OCI-LY1 (cell line): ENCODE results near the gene F7.

ENCODE experiments used
- H2AFZ ChIP-seq: fragments of 200-600 bp; sonication (generic), shearing (Covaris generic); 2 replicates; pipeline ENCODE4 v1.6.0; 2014; ENCODE audit warnings: antibody characterized with exemption, mild to moderate bottlenecking, low read length
- H3F3A ChIP-seq: fragments of 200-600 bp; sonication (generic), shearing (Covaris generic); 2 replicates; pipeline ENCODE4 v1.6.0; 2014; ENCODE audit warnings: mild to moderate bottlenecking, antibody characterized with exemption, low read length, moderate library complexity; ENCODE audit not compliant: insufficient read depth
- H3K27ac ChIP-seq: fragments of 200-600 bp; sonication (generic); 2 replicates; pipeline ENCODE4 v1.5.1; 2014; ENCODE audit warnings: low read length, mixed run types, mild to moderate bottlenecking, low read depth; ENCODE audit not compliant: poor library complexity, severe bottlenecking
- H3K27me3 ChIP-seq: fragments of 200-600 bp; sonication (generic); 2 replicates; pipeline ENCODE4 v1.6.0; 2014; ENCODE audit warnings: antibody characterized with exemption, mild to moderate bottlenecking, low read length, moderate library complexity; ENCODE audit not compliant: insufficient read depth
- H3K36me3 ChIP-seq: fragments of 200-600 bp; sonication (generic); 2 replicates; pipeline ENCODE4 v1.6.1; 2014; ENCODE audit warnings: mild to moderate bottlenecking, antibody characterized with exemption, low read length, moderate library complexity, mixed read lengths; ENCODE audit not compliant: insufficient read depth
- H3K4me1 ChIP-seq: fragments of 200-600 bp; sonication (generic); 2 replicates; pipeline ENCODE4 v1.5.1; 2014; ENCODE audit warnings: mild to moderate bottlenecking, low read length, moderate library complexity; ENCODE audit not compliant: insufficient read depth, severe bottlenecking
- H3K4me2 ChIP-seq: fragments of 200-600 bp; sonication (generic), shearing (Covaris generic); 2 replicates; pipeline ENCODE4 v1.6.1; 2014; ENCODE audit warnings: low read length
- H3K4me3 ChIP-seq: fragments of 200-600 bp; sonication (generic); 2 replicates; pipeline ENCODE4 v1.5.1; 2014; ENCODE audit warnings: low read length, low read depth, mild to moderate bottlenecking, mixed read lengths; ENCODE audit not compliant: poor library complexity, severe bottlenecking
- H3K79me2 ChIP-seq: fragments of 200-600 bp; shearing (Covaris generic); 2 replicates; pipeline ENCODE4 v1.6.1; 2016; ENCODE audit warnings: mixed run types, low read length, mixed read lengths; ENCODE audit not compliant: insufficient read depth
- H3K9ac ChIP-seq: fragments of 200-600 bp; sonication (generic), shearing (Covaris generic); 2 replicates; pipeline ENCODE4 v1.6.1; 2014; ENCODE audit warnings: mild to moderate bottlenecking, low read length, mixed read lengths
- H3K9me2 ChIP-seq: fragments of 200-600 bp; sonication (generic), shearing (Covaris generic); 2 replicates; pipeline ENCODE4 v1.6.1; 2014; ENCODE audit warnings: low read depth, mild to moderate bottlenecking, low read length, mixed read lengths
- H3K9me3 ChIP-seq: fragments of 200-600 bp; shearing (Covaris generic); 2 replicates; pipeline ENCODE4 v1.6.1; 2014; ENCODE audit warnings: low read length, mixed read lengths
- H4K20me1 ChIP-seq: fragments of 200-600 bp; sonication (generic), shearing (Covaris generic); 2 replicates; pipeline ENCODE4 v1.6.0; 2016; ENCODE audit warnings: mild to moderate bottlenecking, low read length; ENCODE audit not compliant: insufficient read depth
- EZH2 ChIP-seq: fragments of 200-600 bp; sonication (generic), shearing (Covaris generic); IDR thresholded peaks from 2 replicates; pipeline ENCODE4 v1.8.0; 2017; ENCODE audit warnings: borderline replicate concordance, mixed run types, mild to moderate bottlenecking, antibody characterized with exemption, low read length, moderate library complexity, mixed read lengths
- TF ChIP-seq, protein P1 (sequence below): fragments of 200-600 bp; sonication (generic), shearing (Covaris generic); IDR thresholded peaks from 2 replicates; pipeline ENCODE4 v1.5.1; 2017; ENCODE audit warnings: mild to moderate bottlenecking, antibody characterized with exemption, low read length, moderate library complexity, mixed read lengths

The F7 gene

DNA sequence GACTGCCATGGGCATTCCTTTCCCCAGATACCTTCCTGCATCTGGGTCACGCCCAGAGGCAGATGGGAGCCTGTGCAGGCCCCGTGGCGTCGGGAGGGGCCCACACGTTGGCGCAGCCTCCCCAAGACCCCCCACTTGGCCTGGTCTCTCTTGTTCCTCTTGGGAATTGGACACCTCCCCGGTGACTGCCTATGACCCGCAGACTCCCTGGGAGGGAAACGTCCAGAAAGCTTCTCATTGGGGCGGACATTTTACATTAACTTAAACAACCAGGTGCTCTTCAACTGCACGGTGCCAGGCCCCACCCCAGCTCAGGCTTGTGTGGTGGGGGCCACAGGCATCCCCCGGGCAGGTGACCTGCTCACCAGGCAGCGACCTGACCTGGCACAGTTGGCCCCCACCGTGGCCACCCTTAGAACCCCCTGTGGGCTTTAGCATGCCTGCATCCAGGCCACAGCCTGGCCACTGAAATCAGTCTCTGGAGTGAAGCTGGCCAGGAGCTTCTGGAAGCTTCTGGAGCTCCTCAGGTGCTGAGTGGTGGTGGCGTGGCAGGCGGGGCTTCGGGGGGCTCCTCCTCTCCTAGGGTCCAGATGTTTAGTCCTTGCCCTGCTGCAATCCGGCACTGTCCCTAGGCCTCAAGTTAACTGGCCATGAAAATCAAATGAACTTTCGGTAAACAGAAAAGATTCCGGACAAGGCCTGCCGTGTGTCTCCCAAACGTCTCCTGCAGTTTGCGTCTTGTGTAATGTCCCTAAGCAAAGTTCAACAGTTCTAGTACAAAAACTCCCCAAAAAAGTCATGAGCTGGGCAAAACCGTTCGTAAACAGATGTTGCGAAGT, 44.3 kb downstream of the F7 start:
- H4K20me1 ChIP-seq = no peaks in the 10 kb centered on the region
- no peaks in the 10 kb centered on the region for H3K79me2 ChIP-seq
- peaks cover 17% of the 10 kb centered on the region for H3K4me1 ChIP-seq
- no peak overlapping the region for H3K4me3 ChIP-seq
- peaks cover 37% of the 10 kb centered on the region; the same call in 1 of the 2 replicates for H3K27me3 ChIP-seq
- H3K36me3 ChIP-seq = no peaks in the 10 kb centered on the region; the same call in 1 of the 2 replicates
- H3K9me2 ChIP-seq = no peaks in the 10 kb centered on the region
- TF ChIP-seq, protein P1, sequence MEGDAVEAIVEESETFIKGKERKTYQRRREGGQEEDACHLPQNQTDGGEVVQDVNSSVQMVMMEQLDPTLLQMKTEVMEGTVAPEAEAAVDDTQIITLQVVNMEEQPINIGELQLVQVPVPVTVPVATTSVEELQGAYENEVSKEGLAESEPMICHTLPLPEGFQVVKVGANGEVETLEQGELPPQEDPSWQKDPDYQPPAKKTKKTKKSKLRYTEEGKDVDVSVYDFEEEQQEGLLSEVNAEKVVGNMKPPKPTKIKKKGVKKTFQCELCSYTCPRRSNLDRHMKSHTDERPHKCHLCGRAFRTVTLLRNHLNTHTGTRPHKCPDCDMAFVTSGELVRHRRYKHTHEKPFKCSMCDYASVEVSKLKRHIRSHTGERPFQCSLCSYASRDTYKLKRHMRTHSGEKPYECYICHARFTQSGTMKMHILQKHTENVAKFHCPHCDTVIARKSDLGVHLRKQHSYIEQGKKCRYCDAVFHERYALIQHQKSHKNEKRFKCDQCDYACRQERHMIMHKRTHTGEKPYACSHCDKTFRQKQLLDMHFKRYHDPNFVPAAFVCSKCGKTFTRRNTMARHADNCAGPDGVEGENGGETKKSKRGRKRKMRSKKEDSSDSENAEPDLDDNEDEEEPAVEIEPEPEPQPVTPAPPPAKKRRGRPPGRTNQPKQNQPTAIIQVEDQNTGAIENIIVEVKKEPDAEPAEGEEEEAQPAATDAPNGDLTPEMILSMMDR = no peak
- no peak for TF ChIP-seq EZH2
- H3K9me3 ChIP-seq = peaks cover 8% of the 10 kb centered on the region; the same call in 1 of the 2 replicates
- no peak overlapping the region for H3K4me2 ChIP-seq
- H2AFZ ChIP-seq = no peak overlapping the region
- no peak overlapping the region for H3K27ac ChIP-seq
- no peak overlapping the region for H3K9ac ChIP-seq
- H3F3A ChIP-seq = no peaks in the 10 kb centered on the region

DNA sequence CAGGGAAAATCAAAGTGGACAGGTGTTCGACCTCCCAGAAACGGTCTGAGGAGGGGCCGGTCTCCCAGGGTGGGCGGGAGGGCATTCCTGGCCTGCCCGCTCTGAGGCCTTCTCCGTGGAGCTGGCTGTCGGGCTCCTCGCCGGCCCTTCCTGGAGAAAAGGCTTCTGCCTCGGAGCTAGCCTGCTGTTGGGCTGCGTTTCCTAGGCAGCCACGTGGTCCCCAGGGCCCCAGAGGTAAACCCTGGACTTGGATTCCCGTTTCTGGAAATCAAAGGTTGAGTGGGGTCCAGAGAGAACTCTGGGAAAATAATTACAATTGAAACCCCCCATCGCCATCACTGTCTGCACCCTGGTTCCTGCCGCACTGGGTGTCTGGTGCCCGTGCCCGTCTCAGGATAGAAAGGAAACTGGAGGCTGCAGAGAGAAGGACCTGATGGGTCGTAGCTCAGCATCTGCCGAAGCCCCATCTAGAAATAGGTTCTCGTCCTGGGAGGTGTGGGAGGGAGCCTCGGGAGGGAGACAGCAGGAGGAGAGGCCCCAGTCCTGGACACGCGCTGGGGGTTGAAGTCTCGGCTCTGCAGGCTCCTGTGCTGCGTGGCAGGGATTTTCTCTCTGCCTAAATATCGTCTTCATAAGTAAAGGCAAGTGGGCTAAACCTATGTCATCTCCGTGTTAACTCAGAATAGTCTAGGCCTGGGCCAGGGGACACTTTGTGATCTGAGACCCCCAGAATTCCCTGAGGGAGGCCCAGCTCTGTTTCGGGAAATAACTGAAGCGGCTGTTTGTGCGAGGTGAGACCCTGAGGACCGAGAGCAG, 45.2 kb downstream of the F7 start:
- no peaks in the 10 kb centered on the region for H3K9me2 ChIP-seq
- H4K20me1 ChIP-seq = no peaks in the 10 kb centered on the region
- H3K4me2 ChIP-seq = no peak overlapping the region
- TF ChIP-seq EZH2 = no peak
- TF ChIP-seq, protein P1 = no peak
- H3K27me3 ChIP-seq = peaks cover 35% of the 10 kb centered on the region; the same call in 1 of the 2 replicates
- peaks cover 5% of the 10 kb centered on the region; the same call in 1 of the 2 replicates for H3K9me3 ChIP-seq
- H3K79me2 ChIP-seq = no peaks in the 10 kb centered on the region
- no peak overlapping the region for H2AFZ ChIP-seq
- H3K36me3 ChIP-seq = no peaks in the 10 kb centered on the region; the same call in 1 of the 2 replicates
- H3K9ac ChIP-seq = no peak overlapping the region
- H3K27ac ChIP-seq = no peak overlapping the region
- no peak overlapping the region for H3K4me3 ChIP-seq
- H3F3A ChIP-seq = no peaks in the 10 kb centered on the region
- H3K4me1 ChIP-seq = peaks cover 17% of the 10 kb centered on the region

DNA sequence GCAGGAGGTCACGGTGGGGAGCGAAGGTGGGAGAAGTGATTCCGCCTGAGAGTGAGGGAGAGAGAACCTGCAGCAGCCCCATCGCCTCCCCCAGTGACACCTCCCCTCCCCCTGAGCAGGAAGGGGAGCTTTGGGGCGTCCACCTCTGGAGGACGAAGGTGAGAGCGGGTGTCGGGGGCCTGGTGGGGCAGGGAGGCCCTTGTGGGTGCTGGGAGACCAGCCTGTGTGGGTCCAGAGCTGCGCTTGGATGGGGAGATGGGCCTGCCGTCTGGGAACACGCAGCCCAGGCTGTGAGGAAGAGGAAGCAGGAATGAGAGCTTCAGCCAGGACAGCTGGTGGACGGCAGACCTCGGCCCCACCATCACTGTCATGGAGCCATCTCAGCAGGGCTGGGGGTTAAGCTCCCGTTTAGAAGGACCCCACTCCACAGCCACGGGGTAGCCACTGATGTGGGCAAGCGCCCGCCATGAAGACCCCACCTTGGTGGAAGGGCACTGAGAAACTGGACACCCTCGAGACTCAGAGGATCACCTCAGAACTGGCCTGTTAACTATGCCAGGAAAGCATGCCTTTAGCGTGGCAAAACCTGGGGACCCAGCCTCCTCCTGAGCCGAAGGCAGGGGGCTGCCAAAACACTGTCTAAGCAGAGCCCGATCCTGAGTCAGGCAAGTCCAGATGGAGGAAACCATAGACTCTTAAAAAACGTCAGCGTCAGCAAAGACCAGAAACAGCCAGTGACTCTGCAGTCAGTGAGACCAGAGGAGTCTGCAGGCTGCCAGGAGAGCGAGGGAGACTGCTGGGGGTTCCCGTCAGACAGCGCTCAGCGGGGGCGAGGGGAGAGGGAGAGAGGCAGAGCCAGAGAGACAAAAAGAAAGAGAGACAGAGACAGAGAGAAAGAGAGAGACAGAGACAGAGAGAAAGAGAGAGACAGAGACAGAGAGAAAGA, 46.4 kb downstream of the F7 start:
- H3K4me2 ChIP-seq = no peak overlapping the region
- H3F3A ChIP-seq = no peaks in the 10 kb centered on the region
- no peak overlapping the region for H2AFZ ChIP-seq
- H4K20me1 ChIP-seq = no peaks in the 10 kb centered on the region
- H3K9ac ChIP-seq = no peak overlapping the region
- peaks cover 8% of the 10 kb centered on the region for H3K9me3 ChIP-seq
- no peaks in the 10 kb centered on the region for H3K79me2 ChIP-seq
- peaks cover 5% of the 10 kb centered on the region; the same call in 1 of the 2 replicates for H3K36me3 ChIP-seq
- H3K27ac ChIP-seq = no peak overlapping the region
- no peak overlapping the region for H3K4me3 ChIP-seq
- TF ChIP-seq, protein P1 = no peak
- H3K27me3 ChIP-seq = peaks cover 34% of the 10 kb centered on the region; the same call in 1 of the 2 replicates
- H3K4me1 ChIP-seq = peaks cover 17% of the 10 kb centered on the region
- H3K9me2 ChIP-seq = no peaks in the 10 kb centered on the region
